Transverse colon (tissue), 4 donors: ENCODE measurements around the gene MTMR1. TPM values are rescaled to one million over a fixed set of nuclear protein-coding genes. Genes with fewer than 3 reads are reported as not detected.

Experiments used
- DNase-seq: peaks from one replicate; pipeline ENCODE4 v3.0.0-alpha.2; 2019
- H3K27ac ChIP-seq, 4 donors: fragments of 200-600 bp; sonication (generic); 2 replicates each; pipeline ENCODE4 v1.5.1; 2016 to 2018; ENCODE audit warnings: inconsistent platforms in 4 of 4
- H3K27me3 ChIP-seq: fragments of 200-600 bp; sonication (generic); 2 replicates; pipeline ENCODE4 v1.5.1; 2017; ENCODE audit warnings: inconsistent platforms
- H3K36me3 ChIP-seq, 4 donors: fragments of 200-600 bp; sonication (generic); 2 replicates each; pipeline ENCODE4 v1.5.1; 2017 to 2019; ENCODE audit warnings: inconsistent platforms in 4 of 4
- H3K4me1 ChIP-seq, 4 donors: fragments of 200-600 bp; sonication (generic); 2 replicates each; pipeline ENCODE4 v1.5.1; 2017 to 2020; ENCODE audit warnings: inconsistent platforms in 4 of 4
- H3K4me3 ChIP-seq, 4 donors: fragments of 200-600 bp; sonication (generic); 1 replicate in 1 of 4; 2 replicates in 3 of 4; pipeline versions ENCODE4 v1.5.1 to v1.6.1; 2017 to 2019; ENCODE audit warnings: inconsistent platforms in 4 of 4
- H3K9me3 ChIP-seq, 2 donors: fragments of 200-600 bp; sonication (generic); 2 replicates each; pipeline ENCODE4 v1.5.1; 2017 to 2019; ENCODE audit warnings: inconsistent platforms in 2 of 2
- CTCF ChIP-seq, 5 experiments: fragments of 200-600 bp in 3 of 5; fragments of 450-650 bp in 2 of 5; sonication (generic) in 3 of 5; IDR thresholded peaks; 1 replicate in 2 of 5; 2 replicates in 3 of 5; pipeline ENCODE4 v1.5.1; 2016 to 2017; ENCODE audit warnings: antibody characterized with exemption in 5 of 5, inconsistent platforms in 3 of 5, mild to moderate bottlenecking in 2 of 5, moderate library complexity in 1 of 5
- EP300 ChIP-seq: sonication (generic); formaldehyde crosslinking; IDR thresholded peaks from one replicate; pipeline ENCODE4 v1.6.1; 2017; ENCODE audit warnings: antibody characterized with exemption, low read depth
- POLR2A ChIP-seq: fragments of 450-650 bp; IDR thresholded peaks from one replicate; pipeline ENCODE4 v1.6.1; 2016; ENCODE audit warnings: antibody characterized with exemption, mild to moderate bottlenecking, moderate library complexity
- POLR2AphosphoS5 ChIP-seq, 3 donors: sonication (generic); formaldehyde crosslinking; IDR thresholded peaks; one replicate each; pipeline ENCODE4 v1.6.1; 2016; ENCODE audit warnings: antibody characterized with exemption in 3 of 3
- WGBS, 2 donors: methylation state at CpG; one replicate each; pipeline ENCODE4 v1.1.5; 2018; ENCODE audit warnings: low coverage in 1 of 2; 5-methylcytosine and 5-hydroxymethylcytosine counted together
- in situ Hi-C, 4 donors: fragments of 200-750 bp; cut with MboI; loops; one replicate each; pipeline versions ENCODE4 v1.15.0 to v1.15.1; 2017; ENCODE audit warnings: low sequenced_read_pairs in 3 of 4, low pct_ligation_motif_present in 1 of 4, low pct_unique_long_range_greater_than_20kb in 1 of 4
- intact Hi-C: fragments of 100-400 bp; cut with DNase I; formaldehyde crosslinking; loops from one replicate; pipeline ENCODE4 v1.15.1; 2023; ENCODE audit warnings: low total_unique reads
- total RNA-seq, 4 donors: library from RNA; depleted of rRNA; stranded (reverse); fragments of >200 nt; gene quantifications; one replicate each; pipeline ENCODE4 v1.1.0, GENCODE V29; 2016

MTMR1 gene
- total RNA-seq, 4 donors from 2014 or later: 14.6 to 25.5 (median 21.1) TPM

- Histone ChIP-seq H3K4me1 (no peaks in the 10 kb centered on the region), H3K36me3 (no peaks in the 10 kb centered on the region), H3K27me3 (no peaks in the 10 kb centered on the region), H3K27ac (no peak overlapping the region), H3K9me3 (no peaks in the 10 kb centered on the region), H3K4me3 (no peak overlapping the region)
- intact Hi-C loops: loop anchor here (2.0 kb wide), 1 partner anchor 315 kb away; no protein-coding TSS in a partner anchor
- no peak for DNase-seq
- WGBS, 2 donors: 74% methylated on average over 17 of the region's 17 CpGs; no CpG with 5 or more reads in 1 of the 2 donors
- TF ChIP-seq CTCF (IDR thresholded peaks at IDR 0.05) (no peak), POLR2AphosphoS5 (IDR thresholded peaks at IDR 0.05) (no peak), POLR2A (no peak), EP300 (no peak)
- in situ Hi-C loops: no loop called here
These were observed 74.4 kb downstream of the MTMR1 start for GRCh38 chrX:150767475-150768131.

GRCh38 chrX:150768132-150768485 lies 74.9 kb downstream of the MTMR1 start:
- Histone ChIP-seq H3K4me1 (no peaks in the 10 kb centered on the region), H3K4me3 (no peak overlapping the region), H3K9me3 (no peaks in the 10 kb centered on the region), H3K27me3 (no peaks in the 10 kb centered on the region), H3K27ac (no peak overlapping the region), H3K36me3 (no peaks in the 10 kb centered on the region)
- in situ Hi-C loops: no loop called here
- 84% methylated on average over 10 of the region's 10 CpGs; no CpG with 5 or more reads in 1 of the 2 donors for WGBS, 2 donors
- no peak for DNase-seq
- intact Hi-C loops: loop anchor here (2.0 kb wide), 1 partner anchor 315 kb away; no protein-coding TSS in a partner anchor
- no peak for TF ChIP-seq CTCF (IDR thresholded peaks at IDR 0.05)
- no peak for TF ChIP-seq EP300
- TF ChIP-seq POLR2AphosphoS5 (IDR thresholded peaks at IDR 0.05): no peak
- TF ChIP-seq POLR2A: no peak

- no peak overlapping the region for H3K4me3 ChIP-seq
- intact Hi-C loops (loop anchor here (2.0 kb wide), 1 partner anchor 314 kb away; no protein-coding TSS in a partner anchor), in situ Hi-C loops (no loop called here)
- DNase-seq: no peak
- no peak overlapping the region for H3K27ac ChIP-seq
- WGBS, 2 donors: 88% methylated on average over 19 of the region's 19 CpGs; no CpG with 5 or more reads in 1 of the 2 donors
- H3K9me3 ChIP-seq: no peaks in the 10 kb centered on the region
- no peaks in the 10 kb centered on the region for H3K27me3 ChIP-seq
- no peaks in the 10 kb centered on the region for H3K36me3 ChIP-seq
- no peak for TF ChIP-seq CTCF (IDR thresholded peaks at IDR 0.05)
- no peak for TF ChIP-seq POLR2AphosphoS5 (IDR thresholded peaks at IDR 0.05)
- TF ChIP-seq POLR2A: no peak
- no peak for TF ChIP-seq EP300
- no peaks in the 10 kb centered on the region for H3K4me1 ChIP-seq
These were observed 75.5 kb downstream of the MTMR1 start for GRCh38 chrX:150768580-150769190.

GRCh38 chrX:150769408-150769807 lies 76.2 kb downstream of the MTMR1 start:
- 85% methylated on average over 12 of the region's 13 CpGs; no CpG with 5 or more reads in 1 of the 2 donors for WGBS, 2 donors
- Histone ChIP-seq H3K9me3 (no peaks in the 10 kb centered on the region), H3K27me3 (no peaks in the 10 kb centered on the region), H3K27ac (no peak overlapping the region), H3K4me1 (no peaks in the 10 kb centered on the region), H3K4me3 (no peak overlapping the region), H3K36me3 (no peaks in the 10 kb centered on the region)
- DNase-seq: no peak
- in situ Hi-C loops: no loop called here
- intact Hi-C loops: loop anchor here (2.0 kb wide), 1 partner anchor 313 kb away; no protein-coding TSS in a partner anchor
- TF ChIP-seq POLR2A: no peak
